LNCAP (cell line): ENCODE data around the gene B3GAT2.

ENCODE experiments used
- TF ChIP-seq, protein P1 (sequence below): fragments of 450-650 bp; IDR thresholded peaks from 2 replicates; pipeline ENCODE4 v1.5.1; 2017; ENCODE audit warnings: mild to moderate bottlenecking

Gene B3GAT2

GRCh38 chr6:70954176-70954575, 2.7 kb downstream of the B3GAT2 start:
- TF ChIP-seq, protein P1, sequence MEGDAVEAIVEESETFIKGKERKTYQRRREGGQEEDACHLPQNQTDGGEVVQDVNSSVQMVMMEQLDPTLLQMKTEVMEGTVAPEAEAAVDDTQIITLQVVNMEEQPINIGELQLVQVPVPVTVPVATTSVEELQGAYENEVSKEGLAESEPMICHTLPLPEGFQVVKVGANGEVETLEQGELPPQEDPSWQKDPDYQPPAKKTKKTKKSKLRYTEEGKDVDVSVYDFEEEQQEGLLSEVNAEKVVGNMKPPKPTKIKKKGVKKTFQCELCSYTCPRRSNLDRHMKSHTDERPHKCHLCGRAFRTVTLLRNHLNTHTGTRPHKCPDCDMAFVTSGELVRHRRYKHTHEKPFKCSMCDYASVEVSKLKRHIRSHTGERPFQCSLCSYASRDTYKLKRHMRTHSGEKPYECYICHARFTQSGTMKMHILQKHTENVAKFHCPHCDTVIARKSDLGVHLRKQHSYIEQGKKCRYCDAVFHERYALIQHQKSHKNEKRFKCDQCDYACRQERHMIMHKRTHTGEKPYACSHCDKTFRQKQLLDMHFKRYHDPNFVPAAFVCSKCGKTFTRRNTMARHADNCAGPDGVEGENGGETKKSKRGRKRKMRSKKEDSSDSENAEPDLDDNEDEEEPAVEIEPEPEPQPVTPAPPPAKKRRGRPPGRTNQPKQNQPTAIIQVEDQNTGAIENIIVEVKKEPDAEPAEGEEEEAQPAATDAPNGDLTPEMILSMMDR: no peak

DNA sequence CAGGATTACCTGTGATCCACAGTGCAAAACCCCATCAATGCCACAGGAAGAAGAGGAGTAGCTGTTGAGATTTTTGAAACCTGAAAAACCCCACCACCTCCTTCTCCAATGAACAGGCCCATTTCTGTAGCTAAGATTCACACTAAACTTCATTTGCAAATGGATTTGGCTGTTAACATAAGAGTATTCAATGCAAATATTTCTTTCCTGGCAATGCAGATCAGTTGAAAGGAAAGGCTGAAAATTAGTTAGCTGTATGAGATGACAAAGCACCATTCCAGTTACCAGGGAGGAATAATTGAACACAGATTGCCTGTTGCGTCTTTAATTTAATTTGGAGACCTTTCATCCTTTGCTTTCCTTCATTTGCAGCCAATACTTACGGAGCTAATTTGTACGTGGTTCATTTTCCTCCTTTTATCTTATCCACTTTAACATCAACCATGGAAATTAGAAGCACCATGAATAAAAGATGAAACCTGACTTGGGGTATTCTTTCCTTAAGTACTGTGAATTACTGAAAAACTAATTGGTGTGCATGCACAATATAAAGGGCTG, 4.2 kb downstream of the B3GAT2 start:
- TF ChIP-seq, protein P1: no peak

DNA sequence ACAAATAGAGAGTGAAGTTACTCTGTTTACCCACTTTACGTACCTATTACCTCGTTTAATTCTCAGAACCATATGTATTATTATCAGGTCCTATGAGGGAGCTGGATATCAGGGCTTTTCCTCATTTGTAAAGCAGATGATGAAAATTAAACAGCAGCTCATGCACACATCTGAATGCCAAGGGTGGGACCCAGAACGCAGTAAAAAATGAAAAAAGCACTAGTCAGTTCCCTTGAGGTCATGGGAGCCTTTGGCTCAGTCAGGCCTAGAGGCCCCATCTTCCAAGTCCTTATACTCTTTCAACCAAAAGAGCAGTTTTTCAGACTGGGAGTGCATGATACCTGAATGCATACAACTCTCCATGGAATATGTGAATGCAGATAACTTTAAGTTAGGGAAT, 23.0 kb downstream of the B3GAT2 start:
- TF ChIP-seq, protein P1: no peak

DNA sequence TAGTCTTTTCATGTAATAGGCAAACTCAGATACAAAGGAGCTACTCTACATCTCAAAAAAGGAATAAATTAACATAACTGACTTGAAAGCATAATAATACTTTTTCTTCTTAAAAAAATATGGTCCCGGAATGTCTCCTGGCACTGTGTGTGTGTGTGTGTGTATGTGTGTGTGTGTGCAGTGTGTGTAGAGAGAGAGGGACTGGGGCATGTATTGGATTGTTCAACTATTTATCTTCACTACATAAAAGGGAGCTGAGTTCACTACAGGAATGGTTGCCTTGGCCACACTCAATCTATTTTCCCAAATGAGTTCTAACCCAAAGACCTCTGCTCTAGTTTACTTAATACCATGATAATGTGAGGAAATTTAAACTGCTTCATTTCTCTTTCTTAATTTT, 51.1 kb downstream of the B3GAT2 start:
- TF ChIP-seq, protein P1: no peak

DNA sequence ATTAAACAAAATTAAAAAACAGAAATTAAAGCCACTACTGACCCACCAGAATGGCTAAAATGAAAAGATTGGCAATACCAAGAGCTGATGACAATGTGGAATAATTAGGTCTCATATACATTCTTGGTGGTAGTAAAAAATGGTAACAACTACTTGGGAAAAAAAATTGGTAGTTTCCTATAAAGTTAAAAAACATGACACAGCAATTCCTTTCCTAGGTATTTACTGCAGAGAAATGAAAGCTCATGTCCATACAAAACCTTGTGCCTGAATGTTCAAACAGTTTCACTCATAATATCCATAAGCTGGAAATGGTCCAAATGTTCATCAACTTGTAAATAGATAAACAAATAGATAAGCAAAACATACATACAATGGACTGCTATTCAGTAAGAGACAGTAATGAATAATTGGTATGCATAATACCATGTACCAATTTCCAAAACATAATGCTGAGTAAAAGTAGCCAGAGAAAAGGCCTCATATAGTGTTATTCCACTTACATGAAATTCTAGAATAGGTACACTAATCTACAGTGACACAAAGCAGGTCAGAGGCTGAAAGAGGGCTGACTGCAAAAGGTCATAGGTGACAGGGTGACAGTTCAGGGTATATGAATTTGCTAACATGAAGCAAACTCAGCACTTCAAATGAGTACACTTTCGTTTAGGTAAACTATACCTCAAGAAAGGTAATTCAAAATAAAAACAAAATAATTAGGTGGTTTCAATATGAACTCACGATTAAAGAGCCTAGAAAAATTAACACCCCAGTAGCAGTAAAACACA, 53.0 kb downstream of the B3GAT2 start:
- TF ChIP-seq, protein P1: no peak

DNA sequence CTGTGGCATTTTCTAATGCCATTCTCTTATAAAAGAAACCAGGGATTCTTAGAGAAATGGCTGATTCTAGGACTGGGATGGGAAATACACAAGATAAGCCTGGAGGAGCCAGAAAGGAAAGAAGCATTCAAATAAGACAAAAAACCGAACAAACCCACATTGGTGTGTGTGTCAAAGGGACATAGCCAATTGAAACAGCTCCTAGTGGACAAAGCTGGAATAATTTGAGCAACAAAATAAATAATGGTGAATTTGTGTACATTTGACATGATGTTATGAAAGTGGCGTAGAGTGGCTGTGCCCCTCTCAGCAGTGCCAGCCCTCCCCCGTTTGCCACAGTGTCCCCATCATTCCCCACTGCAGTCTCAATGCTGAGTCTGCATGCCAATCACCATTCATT, 55.5 kb downstream of the B3GAT2 start:
- TF ChIP-seq, protein P1: peak; percentile 48

GRCh38 chr6:70900047-70900446, 56.8 kb downstream of the B3GAT2 start:
- TF ChIP-seq, protein P1: no peak
